Esophagus squamous epithelium (tissue), 4 donors: Measurements from ENCODE around the gene POC1B.

ENCODE experiments used
- POLR2A ChIP-seq, 4 donors: fragments of 450-650 bp; IDR thresholded peaks; one replicate each; pipeline ENCODE4 v1.6.1; 2017; ENCODE audit warnings: antibody characterized with exemption in 4 of 4, mild to moderate bottlenecking in 4 of 4, moderate library complexity in 3 of 4
- TF ChIP-seq, protein P1 (sequence below), 6 experiments: fragments of 450-650 bp in 4 of 6; fragments of 200-600 bp in 2 of 6; sonication (generic) in 2 of 6; IDR thresholded peaks; one replicate each; pipeline ENCODE4 v1.5.1; 2016 to 2019; ENCODE audit warnings: antibody characterized with exemption in 6 of 6, mild to moderate bottlenecking in 4 of 6, moderate library complexity in 4 of 6

DNA sequence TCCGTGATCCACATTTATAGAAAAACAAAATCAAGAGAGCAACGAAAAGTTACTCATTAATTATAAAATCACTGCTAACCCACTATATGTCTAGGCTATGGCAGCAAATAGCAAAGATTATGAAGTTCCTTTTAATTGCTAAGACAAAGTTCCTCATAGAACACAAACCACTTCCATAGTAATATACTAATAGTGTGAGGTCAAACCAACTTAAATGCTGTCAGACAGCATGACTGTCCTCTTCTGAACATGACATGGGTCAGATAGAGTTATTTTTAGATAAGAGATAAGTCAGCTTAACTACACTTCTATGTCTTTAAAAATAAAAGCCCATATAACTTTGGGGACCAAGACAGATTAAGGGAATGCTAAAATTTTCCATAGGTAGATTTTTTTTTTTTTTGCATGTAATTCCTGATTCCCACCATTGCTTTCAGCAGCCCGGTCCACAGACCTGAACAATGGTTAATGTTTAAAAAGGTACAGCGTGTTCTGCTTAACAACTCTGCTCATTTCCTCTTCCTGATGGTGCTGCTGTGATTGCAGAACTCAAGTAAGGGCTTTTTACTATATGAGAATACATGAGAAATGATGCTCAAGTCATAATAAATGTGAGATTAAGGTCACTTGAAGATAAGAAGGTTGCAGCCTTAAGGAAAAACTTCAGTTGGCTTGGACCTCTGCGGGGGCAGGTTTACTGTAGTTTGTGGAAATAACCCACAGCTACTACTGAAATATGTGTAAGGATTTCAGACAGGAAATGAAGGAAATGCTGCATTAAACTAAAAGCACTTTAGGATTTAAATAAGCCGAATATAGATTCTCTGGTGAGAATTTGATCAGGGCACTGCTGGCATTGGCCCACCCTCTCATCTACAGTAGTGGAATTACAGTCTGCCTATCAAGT lies 135.8 kb downstream of the POC1B start:
- TF ChIP-seq, protein P1, sequence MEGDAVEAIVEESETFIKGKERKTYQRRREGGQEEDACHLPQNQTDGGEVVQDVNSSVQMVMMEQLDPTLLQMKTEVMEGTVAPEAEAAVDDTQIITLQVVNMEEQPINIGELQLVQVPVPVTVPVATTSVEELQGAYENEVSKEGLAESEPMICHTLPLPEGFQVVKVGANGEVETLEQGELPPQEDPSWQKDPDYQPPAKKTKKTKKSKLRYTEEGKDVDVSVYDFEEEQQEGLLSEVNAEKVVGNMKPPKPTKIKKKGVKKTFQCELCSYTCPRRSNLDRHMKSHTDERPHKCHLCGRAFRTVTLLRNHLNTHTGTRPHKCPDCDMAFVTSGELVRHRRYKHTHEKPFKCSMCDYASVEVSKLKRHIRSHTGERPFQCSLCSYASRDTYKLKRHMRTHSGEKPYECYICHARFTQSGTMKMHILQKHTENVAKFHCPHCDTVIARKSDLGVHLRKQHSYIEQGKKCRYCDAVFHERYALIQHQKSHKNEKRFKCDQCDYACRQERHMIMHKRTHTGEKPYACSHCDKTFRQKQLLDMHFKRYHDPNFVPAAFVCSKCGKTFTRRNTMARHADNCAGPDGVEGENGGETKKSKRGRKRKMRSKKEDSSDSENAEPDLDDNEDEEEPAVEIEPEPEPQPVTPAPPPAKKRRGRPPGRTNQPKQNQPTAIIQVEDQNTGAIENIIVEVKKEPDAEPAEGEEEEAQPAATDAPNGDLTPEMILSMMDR (IDR thresholded peaks at IDR 0.05): no peak
- no peak for TF ChIP-seq POLR2A (IDR thresholded peaks at IDR 0.05)
